WTC11 (cell line): ENCODE measurements around the gene TNFRSF4.
"Not testable (repeated sequence)": the region's sequence is repeated elsewhere in the genome, so short reads cannot be mapped to it uniquely, and the experiment has no call there.

ENCODE experiments used
- NR3C1 ChIP-seq: sonication (generic); formaldehyde crosslinking; conservative IDR thresholded peaks from 2 replicates; pipeline ENCODE4 v1.8.1; 2023; ENCODE audit warnings: low read depth, mild to moderate bottlenecking, missing genetic modification reagents
- TF ChIP-seq, protein P1 (sequence below): fragments of 200-600 bp; IDR thresholded peaks from 2 replicates; pipeline ENCODE4 v1.8.0; 2022; ENCODE audit warnings: antibody characterized with exemption
- TF ChIP-seq, protein P2 (sequence below): sonication (generic); formaldehyde crosslinking; IDR thresholded peaks from 2 replicates; pipeline ENCODE4 v1.8.1; 2023; ENCODE audit warnings: mild to moderate bottlenecking, moderate library complexity, missing genetic modification reagents
- TF ChIP-seq, protein P3 (sequence below): sonication (generic); formaldehyde crosslinking; IDR thresholded peaks from 2 replicates; pipeline ENCODE4 v1.8.1; 2022; ENCODE audit warnings: mild to moderate bottlenecking, moderate library complexity, missing genetic modification reagents

DNA sequence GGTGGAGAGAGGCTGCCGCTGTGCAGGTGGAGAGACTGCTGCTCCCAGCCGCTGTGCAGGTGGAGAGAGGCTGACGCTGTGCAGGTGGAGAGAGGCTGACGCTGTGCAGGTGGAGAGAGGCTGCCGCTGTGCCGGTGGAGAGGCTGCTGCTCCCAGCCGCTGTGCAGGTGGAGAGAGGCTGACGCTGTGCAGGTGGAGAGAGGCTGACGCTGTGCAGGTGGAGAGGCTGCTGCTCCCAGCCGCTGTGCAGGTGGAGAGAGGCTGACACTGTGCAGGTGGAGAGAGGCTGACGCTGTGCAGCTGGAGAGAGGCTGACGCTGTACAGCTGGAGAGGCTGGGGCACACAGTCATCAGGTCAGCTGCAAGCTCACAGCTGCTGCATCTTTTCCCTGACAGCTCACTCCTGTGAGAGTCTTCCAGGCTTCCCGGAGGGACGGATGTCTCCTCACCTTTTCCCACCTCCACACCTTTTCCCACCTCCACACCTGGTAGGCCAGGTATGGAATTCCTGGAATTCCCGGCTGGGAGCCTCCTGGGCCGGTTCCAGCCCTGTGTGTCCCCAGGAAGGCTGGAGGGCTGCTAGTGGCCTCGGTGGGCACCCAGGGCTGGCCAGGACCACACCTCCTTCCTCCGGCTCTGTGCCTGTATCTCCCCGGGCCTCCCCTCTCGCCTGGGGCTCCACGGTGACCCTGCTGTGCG lies 37.7 kb downstream of the TNFRSF4 start:
- TF ChIP-seq, protein P1, sequence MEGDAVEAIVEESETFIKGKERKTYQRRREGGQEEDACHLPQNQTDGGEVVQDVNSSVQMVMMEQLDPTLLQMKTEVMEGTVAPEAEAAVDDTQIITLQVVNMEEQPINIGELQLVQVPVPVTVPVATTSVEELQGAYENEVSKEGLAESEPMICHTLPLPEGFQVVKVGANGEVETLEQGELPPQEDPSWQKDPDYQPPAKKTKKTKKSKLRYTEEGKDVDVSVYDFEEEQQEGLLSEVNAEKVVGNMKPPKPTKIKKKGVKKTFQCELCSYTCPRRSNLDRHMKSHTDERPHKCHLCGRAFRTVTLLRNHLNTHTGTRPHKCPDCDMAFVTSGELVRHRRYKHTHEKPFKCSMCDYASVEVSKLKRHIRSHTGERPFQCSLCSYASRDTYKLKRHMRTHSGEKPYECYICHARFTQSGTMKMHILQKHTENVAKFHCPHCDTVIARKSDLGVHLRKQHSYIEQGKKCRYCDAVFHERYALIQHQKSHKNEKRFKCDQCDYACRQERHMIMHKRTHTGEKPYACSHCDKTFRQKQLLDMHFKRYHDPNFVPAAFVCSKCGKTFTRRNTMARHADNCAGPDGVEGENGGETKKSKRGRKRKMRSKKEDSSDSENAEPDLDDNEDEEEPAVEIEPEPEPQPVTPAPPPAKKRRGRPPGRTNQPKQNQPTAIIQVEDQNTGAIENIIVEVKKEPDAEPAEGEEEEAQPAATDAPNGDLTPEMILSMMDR: not testable (repeated sequence)
- TF ChIP-seq NR3C1 (CRISPR knock-in tag): not testable (repeated sequence)
- TF ChIP-seq, protein P2, sequence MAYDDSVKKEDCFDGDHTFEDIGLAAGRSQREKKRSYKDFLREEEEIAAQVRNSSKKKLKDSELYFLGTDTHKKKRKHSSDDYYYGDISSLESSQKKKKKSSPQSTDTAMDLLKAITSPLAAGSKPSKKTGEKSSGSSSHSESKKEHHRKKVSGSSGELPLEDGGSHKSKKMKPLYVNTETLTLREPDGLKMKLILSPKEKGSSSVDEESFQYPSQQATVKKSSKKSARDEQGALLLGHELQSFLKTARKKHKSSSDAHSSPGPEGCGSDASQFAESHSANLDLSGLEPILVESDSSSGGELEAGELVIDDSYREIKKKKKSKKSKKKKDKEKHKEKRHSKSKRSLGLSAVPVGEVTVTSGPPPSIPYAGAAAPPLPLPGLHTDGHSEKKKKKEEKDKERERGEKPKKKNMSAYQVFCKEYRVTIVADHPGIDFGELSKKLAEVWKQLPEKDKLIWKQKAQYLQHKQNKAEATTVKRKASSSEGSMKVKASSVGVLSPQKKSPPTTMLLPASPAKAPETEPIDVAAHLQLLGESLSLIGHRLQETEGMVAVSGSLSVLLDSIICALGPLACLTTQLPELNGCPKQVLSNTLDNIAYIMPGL (CRISPR knock-in tag): not testable (repeated sequence)
- TF ChIP-seq, protein P3, sequence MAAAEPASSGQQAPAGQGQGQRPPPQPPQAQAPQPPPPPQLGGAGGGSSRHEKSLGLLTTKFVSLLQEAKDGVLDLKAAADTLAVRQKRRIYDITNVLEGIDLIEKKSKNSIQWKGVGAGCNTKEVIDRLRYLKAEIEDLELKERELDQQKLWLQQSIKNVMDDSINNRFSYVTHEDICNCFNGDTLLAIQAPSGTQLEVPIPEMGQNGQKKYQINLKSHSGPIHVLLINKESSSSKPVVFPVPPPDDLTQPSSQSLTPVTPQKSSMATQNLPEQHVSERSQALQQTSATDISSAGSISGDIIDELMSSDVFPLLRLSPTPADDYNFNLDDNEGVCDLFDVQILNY (CRISPR knock-in tag): not testable (repeated sequence)
